Stimulated activated CD8-positive, alpha-beta memory T cell treated with anti-CD3 and anti-CD28 coated beads, Interleukin-15, amount 100 ng/mL, for 24 hours (primary cell): ENCODE data around the gene CYP4X1.
"Not testable (repeated sequence)": the region's sequence is repeated elsewhere in the genome, so short reads cannot be mapped to it uniquely, and the experiment has no call there.

Source experiments
- DNase-seq: peaks from one replicate; pipeline ENCODE4 v3.0.0-alpha.2; 2020; ENCODE audit warnings: low read depth

The CYP4X1 gene

GRCh38 chr1:47089356-47089755 is 65.9 kb downstream of the CYP4X1 start:
- not testable (repeated sequence) for DNase-seq

- not testable (repeated sequence) for DNase-seq
Measured at GRCh38 chr1:47091476-47091875, 68.0 kb downstream of the CYP4X1 start.
